Progenitor cell of endocrine pancreas (in vitro differentiated cells): Measurements from ENCODE around the gene HEATR3. TPM values are rescaled to one million over a fixed set of nuclear protein-coding genes. Genes with fewer than 3 reads are reported as not detected.

Experiments
- DNase-seq: peaks from one replicate; pipeline ENCODE4 v3.0.0; 2021; ENCODE audit warnings: low spot score; ENCODE audit not compliant: unreplicated experiment
- H3K27ac Mint-ChIP-seq: 2 replicates; pipeline ENCODE4 v1.8.0; 2021; ENCODE audit warnings: mild to moderate bottlenecking, moderate library complexity, mixed read lengths
- H3K27me3 Mint-ChIP-seq: 2 replicates; pipeline ENCODE4 v1.8.0; 2021; ENCODE audit warnings: mixed read lengths
- H3K36me3 Mint-ChIP-seq: 2 replicates; pipeline ENCODE4 v1.8.0; 2022; ENCODE audit warnings: mixed read lengths; ENCODE audit not compliant: insufficient read depth
- H3K4me1 Mint-ChIP-seq: 2 replicates; pipeline ENCODE4 v1.8.0; 2021; ENCODE audit warnings: low read depth, mixed read lengths
- H3K4me3 Mint-ChIP-seq: 2 replicates; pipeline ENCODE4 v1.8.0; 2021; ENCODE audit warnings: low read depth, mild to moderate bottlenecking, moderate library complexity, mixed read lengths
- H3K9me3 Mint-ChIP-seq: 2 replicates; pipeline ENCODE4 v1.8.0; 2021; ENCODE audit warnings: low read depth, mixed read lengths
- total RNA-seq: library from RNA; stranded (reverse); gene quantifications from 2 replicates; pipeline ENCODE4 v1.2.1, GENCODE V29; 2021
- TF ChIP-seq, protein P1 (sequence below): fragments of 200-600 bp; sonication (generic); IDR thresholded peaks from one replicate; pipeline ENCODE4 v1.5.0; 2021; ENCODE audit warnings: antibody characterized with exemption, mild to moderate bottlenecking; ENCODE audit not compliant: unreplicated experiment

HEATR3 gene
- total RNA-seq, 1 donor from 2014 or later, result 18.1 TPM

DNA sequence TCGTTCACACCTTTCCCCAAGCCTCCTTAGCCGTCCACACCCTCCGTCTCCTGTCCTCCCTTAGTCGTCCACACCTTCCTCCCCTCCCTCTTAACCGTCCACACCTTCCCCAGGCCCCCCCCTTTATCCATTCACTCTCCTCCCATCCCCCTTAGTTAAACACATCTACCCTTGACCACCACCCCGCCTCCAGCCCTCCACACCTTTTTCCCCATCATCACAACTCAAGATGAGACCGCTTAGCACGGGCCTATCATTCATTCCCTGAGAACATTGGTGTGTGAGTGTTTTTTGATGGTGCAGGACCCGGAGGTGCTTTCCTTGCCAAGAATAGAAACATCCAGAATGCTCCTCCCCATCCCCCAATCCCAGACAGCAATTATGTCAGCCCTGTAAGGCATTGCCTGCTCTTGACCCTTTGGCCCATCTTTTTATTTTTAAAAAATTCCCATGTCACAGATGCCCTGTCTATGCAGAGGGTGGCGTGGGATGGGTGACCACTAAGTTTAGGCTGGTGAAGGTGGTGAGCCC, 88.7 kb downstream of the HEATR3 start:
- Mint-ChIP-seq H3K4me3 (peak overlapping the region; percentile 76), H3K9me3 (no peaks in the 10 kb centered on the region), H3K36me3 (peaks cover 2% of the 10 kb centered on the region), H3K4me1 (peaks cover 18% of the 10 kb centered on the region), H3K27ac (peak overlapping the region; percentile 63), H3K27me3 (no peaks in the 10 kb centered on the region)
- TF ChIP-seq, protein P1, sequence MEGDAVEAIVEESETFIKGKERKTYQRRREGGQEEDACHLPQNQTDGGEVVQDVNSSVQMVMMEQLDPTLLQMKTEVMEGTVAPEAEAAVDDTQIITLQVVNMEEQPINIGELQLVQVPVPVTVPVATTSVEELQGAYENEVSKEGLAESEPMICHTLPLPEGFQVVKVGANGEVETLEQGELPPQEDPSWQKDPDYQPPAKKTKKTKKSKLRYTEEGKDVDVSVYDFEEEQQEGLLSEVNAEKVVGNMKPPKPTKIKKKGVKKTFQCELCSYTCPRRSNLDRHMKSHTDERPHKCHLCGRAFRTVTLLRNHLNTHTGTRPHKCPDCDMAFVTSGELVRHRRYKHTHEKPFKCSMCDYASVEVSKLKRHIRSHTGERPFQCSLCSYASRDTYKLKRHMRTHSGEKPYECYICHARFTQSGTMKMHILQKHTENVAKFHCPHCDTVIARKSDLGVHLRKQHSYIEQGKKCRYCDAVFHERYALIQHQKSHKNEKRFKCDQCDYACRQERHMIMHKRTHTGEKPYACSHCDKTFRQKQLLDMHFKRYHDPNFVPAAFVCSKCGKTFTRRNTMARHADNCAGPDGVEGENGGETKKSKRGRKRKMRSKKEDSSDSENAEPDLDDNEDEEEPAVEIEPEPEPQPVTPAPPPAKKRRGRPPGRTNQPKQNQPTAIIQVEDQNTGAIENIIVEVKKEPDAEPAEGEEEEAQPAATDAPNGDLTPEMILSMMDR, result no peak
- DNase-seq, result no peak

DNA sequence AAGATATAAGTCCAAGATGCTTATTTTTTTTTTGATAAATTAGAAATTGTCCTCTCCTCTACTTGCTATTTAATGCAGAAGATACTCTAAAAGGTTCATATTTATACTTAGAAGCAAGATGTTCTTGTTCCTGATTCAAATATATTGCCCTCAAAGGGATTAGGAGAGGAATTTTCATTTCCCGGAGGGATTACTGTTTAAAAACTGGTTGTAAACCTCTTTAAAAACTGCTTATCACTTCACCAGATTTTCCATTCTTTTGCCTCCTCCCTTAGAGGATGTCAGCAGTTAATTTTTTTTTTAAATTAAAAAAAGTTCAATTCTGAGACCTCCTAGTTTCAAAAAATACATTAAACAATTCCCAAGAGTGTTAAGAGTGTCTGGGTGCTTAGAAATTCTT, 90.2 kb downstream of the HEATR3 start:
- peaks cover 20% of the 10 kb centered on the region for H3K4me1 Mint-ChIP-seq
- DNase-seq, result no peak
- no peak overlapping the region for H3K27ac Mint-ChIP-seq
- no peaks in the 10 kb centered on the region for H3K27me3 Mint-ChIP-seq
- peaks cover 4% of the 10 kb centered on the region for H3K36me3 Mint-ChIP-seq
- H3K9me3 Mint-ChIP-seq, result no peaks in the 10 kb centered on the region
- TF ChIP-seq, protein P1, result no peak
- H3K4me3 Mint-ChIP-seq, result peak overlapping the region; percentile 76

Other genes starting within 250 kb of the HEATR3 start
- gene ZNF423, start 209.9 kb upstream of the HEATR3 start, total RNA-seq, result 47.7 and 49.8 TPM in 2 replicates
- 28.0 and 28.4 TPM in 2 replicates for gene CNEP1R1, start 40.7 kb upstream of the HEATR3 start, total RNA-seq
- gene TENT4B, start 87.3 kb downstream of the HEATR3 start, total RNA-seq, result 13.5 TPM in 2 replicates
- 16.8 and 17.0 TPM in 2 replicates for gene ADCY7, start 200.6 kb downstream of the HEATR3 start, total RNA-seq